HTERT RPE-1 (cell line): ENCODE data around the gene ASB12.
"Not testable (repeated sequence)": the region's sequence is repeated elsewhere in the genome, so short reads cannot be mapped to it uniquely, and the experiment has no call there.

Experiments
- in situ Hi-C: fragments of 300-500 bp; cut with MboI; formaldehyde crosslinking; loops from 4 replicates; pipeline ENCODE4 v1.14.3; 2020; ENCODE audit warnings: low sequenced_read_pairs

The ASB12 gene, protein sequence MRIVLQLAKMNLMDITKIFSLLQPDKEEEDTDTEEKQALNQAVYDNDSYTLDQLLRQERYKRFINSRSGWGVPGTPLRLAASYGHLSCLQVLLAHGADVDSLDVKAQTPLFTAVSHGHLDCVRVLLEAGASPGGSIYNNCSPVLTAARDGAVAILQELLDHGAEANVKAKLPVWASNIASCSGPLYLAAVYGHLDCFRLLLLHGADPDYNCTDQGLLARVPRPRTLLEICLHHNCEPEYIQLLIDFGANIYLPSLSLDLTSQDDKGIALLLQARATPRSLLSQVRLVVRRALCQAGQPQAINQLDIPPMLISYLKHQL

GRCh38 chrX:64230123-64230970 is at the start of gene ASB12:
ASB12 (minus strand) TSS chrX:64230607; CDS start chrX:64225650, 4,957 bp downstream.
- in situ Hi-C loops = no loop called here

DNA sequence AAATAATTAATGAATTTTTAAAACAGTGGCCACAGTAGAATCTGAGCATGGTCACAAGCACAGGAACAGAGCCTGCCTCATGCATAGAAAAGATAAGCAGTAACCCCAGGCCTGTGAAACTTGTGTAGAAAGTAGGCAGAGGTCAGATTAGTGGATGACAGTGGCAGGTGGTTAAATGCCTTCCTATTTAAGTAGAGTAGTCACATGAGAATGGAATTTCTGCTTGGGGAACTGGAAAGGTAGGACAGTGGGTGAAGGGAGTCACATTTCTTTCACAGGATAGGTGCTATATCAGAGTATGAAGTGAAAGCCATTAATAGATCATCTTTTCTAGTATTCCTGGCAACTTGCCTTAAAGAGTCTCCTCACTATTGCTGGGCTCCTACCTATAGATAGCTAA is 34.9 kb upstream of the ASB12 start:
- in situ Hi-C loops = no loop called here

- in situ Hi-C loops = no loop called here
Measured at GRCh38 chrX:64229154-64229553, 1.3 kb downstream of the ASB12 start.

DNA sequence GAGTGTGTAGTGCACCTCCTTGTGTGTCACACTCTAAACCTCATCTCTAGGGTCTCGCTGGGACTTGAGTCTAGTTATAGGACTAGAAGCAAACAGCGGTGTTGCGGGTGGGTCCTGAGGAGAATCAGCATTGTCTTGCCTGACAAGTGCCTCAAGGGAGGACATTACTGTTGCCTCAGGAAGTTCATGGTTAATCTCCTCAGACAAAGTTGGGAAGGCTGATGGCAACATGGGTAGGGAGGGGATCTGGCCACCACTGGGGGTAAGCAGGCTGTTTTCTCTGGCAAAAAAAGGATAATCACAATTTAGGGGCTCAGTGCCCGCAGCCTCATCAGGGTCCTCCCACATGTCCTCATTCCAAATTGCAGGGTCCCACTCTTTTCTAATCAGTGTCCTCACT is 12.4 kb downstream of the ASB12 start:
- in situ Hi-C loops = no loop called here

- in situ Hi-C loops = not testable (repeated sequence)
Measured at GRCh38 chrX:64213989-64214388, 16.4 kb downstream of the ASB12 start.

DNA sequence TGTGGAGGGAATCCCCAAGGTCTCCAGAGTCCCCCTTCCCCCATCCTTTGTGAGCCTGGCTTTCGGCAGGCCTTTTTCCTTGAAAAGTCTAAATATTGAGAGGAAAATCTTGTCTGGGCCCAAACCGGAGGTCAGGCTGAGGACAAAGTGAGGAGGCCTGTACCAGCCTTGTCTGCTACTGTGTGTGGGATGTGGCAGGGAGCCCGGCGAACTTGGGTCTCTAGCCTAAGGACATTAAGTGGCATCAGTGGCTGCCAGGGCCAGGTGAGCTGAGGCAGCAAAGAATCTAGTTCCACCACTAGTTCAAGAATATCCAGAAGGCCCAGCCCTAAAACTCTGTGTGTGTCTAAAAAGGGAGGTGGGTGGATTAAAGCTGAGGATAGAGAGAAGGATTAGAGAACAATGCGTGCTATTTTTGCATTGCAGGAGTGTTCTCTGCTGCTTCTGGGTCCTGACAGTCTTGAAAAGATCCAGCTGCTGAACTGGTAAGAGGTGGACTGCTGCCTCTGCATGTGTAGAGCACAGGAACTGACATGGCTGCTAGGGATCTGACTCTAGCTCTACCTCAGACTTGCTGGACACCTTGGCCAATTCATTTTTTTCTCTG is 23.7 kb downstream of the ASB12 start:
- in situ Hi-C loops = no loop called here

GRCh38 chrX:64205735-64206501 is 24.5 kb downstream of the ASB12 start:
- in situ Hi-C loops = no loop called here

GRCh38 chrX:64205441-64205734 is 25.0 kb downstream of the ASB12 start, which contains the start of gene AMER1:
AMER1 (minus strand) TSS chrX:64205708; CDS start chrX:64193286, 12,422 bp downstream.
- in situ Hi-C loops = no loop called here

DNA sequence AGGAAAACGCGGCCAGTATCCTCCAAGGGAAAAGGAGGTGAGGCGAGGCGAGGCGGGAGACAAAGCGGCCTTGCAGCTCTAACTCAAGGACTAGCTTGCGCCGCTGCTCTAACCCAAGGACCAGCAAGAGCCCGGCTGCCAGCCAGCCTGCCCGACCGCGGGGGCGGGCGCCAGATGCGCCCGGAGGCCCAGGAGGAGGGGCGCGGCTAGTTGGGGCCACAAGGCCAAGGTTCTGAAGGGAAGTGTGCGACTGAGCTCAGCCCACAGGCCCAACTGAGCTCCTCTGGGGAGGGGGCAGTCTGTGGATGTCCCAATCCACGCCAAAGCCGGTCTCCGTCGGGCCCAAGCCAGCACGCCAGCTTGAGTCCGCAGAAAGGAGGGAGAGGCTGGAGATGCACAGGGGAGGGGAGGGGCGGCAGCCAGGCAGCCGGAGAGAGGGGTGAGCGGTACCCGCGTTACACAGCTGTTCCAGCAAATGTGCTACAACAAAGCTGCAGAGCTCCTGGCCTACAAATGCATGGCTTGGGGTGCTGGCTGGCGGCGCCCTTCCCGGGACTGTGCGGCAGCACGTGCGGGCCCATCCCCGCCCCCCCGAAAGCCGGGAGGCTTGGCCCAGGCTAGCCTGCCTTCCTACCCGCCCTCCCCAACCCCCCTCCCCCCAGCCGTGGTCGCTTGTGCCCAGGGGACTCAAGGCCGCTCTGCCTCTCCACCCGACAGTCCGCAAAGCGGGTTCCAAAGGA is 25.5 kb downstream of the ASB12 start:
- in situ Hi-C loops = no loop called here

DNA sequence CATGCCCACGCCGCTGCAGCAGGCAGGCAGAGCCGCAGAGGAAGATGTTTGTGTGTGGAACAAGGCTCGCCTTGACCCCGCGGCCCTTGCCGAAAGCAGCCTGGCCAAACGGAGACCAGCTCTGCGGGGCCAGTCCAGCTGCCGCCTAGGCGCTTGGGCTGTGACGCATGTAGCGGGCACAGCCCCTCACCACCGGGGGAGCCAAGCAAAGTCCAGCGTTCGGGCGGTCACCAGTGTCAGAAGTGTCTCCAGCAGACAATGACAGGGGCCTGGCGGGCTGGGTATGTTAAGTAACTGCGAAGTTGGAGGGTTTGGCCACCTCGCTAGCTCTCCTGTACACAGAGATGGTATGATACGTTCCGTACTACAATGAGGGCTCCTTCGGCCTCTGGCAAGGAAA is 26.2 kb downstream of the ASB12 start:
- in situ Hi-C loops = no loop called here

- in situ Hi-C loops = no loop called here
Measured at GRCh38 chrX:64202808-64203325, 27.5 kb downstream of the ASB12 start.

GRCh38 chrX:64198036-64198435 is 32.4 kb downstream of the ASB12 start:
- in situ Hi-C loops = no loop called here

DNA sequence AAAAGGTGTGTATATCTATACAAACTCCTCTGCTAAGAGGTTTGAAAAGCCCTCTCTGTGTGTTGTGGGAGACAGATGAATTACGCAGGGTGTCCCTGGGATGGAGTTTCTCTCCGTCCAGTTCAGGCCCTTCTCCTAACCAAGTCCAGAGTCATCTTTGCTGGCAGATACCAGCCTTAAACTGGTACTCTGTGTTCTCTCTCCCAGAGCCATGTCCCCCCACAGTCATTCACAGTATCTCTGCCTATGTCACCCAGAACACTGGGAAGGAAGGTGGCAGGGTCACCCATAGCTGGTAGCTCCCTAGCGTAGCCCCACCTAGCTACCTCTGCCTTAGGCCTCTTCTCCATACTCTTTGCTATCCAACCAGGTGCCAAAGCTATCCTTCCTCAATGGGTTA is 33.8 kb downstream of the ASB12 start:
- in situ Hi-C loops = no loop called here

GRCh38 chrX:64195862-64196261 is 34.5 kb downstream of the ASB12 start:
- in situ Hi-C loops = no loop called here

DNA sequence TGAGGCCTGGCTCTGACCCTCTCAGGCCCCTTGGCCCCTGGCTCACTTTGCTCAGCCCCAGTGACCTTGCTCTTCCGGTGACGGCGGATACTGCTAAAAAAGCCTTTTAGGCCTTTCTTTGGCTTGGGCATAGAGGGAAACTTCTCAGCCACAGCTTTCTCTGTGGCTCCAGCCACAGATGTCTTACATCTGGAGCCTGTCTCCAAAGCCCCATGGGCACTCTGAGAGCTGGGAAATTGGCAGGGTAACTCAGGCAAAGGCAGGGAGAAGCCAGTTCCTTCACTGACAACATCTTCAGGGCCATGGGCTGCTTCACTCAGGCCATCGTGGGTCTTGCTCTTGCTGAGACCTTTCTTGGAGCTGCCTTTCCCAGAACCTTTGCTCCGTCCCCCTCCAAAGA is 37.7 kb downstream of the ASB12 start:
- in situ Hi-C loops = no loop called here

DNA sequence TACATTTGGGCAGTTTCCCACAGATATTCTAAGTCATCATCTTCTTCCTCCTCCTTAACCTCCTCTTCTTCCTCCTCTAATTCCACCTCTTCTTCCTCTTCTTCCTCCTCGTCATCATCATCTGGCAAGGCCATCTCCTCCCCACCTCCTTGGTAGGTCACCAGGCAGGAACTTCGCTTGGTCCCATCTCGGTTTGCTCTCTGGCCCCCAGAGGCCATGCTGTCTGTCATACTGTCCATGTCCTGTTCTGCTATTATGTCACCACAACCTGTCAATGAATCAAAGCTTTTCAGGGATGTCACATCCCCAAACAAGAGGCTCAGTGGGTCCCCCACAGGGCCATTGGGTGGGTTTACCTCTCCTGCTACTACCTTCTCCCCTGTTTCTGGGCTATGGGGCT is 38.4 kb downstream of the ASB12 start:
- in situ Hi-C loops = no loop called here

GRCh38 chrX:64191281-64192010 is 39.0 kb downstream of the ASB12 start:
- in situ Hi-C loops = no loop called here

DNA sequence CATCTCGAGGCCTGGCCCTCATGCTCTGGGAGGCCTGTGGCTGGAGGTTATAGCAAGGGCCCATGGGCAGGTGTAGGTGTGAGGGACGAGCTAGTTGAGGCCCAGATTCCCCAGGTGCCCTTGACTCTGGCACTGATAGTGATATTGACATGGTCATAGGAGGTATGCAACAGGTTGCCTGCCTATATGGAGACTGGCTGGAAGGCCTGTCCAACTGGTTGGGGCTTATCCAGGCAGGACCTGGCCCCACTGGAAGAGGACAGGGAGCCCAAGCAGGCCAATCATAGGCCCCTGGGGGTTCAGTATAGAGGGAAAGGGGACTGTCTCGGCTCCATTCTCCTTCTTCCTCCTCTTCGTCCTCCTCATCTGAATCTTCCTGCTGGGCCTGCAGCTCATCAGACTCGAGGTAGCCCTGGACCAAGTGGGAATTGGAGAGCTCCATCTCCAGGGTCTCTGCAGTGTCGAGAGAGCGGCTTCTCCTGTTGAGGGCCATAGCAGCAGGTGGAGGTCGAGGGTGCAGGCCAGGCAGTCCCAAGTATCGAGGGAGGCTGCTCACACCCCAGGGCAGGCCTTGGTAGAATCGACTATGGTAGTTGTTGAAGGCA is 40.2 kb downstream of the ASB12 start:
- in situ Hi-C loops = no loop called here

- in situ Hi-C loops = no loop called here
Measured at GRCh38 chrX:64188901-64189300, 41.5 kb downstream of the ASB12 start.
